Liver (tissue), 9 donors: ENCODE results near the gene NAA80. TPM values are rescaled to one million over a fixed set of nuclear protein-coding genes. Genes with fewer than 3 reads are reported as not detected.
"Not testable (repeated sequence)": the region's sequence is repeated elsewhere in the genome, so short reads cannot be mapped to it uniquely, and the experiment has no call there.

Source experiments
- DNase-seq: peaks from one replicate; pipeline ENCODE4 v3.0.0-alpha.2; 2017; ENCODE audit warnings: low spot score
- H3K27ac ChIP-seq, 2 donors: one replicate each; pipeline ENCODE4 v1.7.0; 2013; ENCODE audit warnings: inconsistent platforms in 2 of 2, low read length in 2 of 2, control low read depth in 1 of 2, low read depth in 1 of 2, mild to moderate bottlenecking in 1 of 2
- H3K27me3 ChIP-seq, 4 donors: one replicate each; pipeline versions ENCODE4 v1.6.1 to v1.7.0; 2013; ENCODE audit warnings: low read length in 3 of 4, inconsistent platforms in 1 of 4, mild to moderate bottlenecking in 1 of 4, moderate library complexity in 1 of 4; ENCODE audit not compliant: control insufficient read depth in 4 of 4, insufficient read depth in 4 of 4
- H3K36me3 ChIP-seq, 4 donors: one replicate each; pipeline versions ENCODE4 v1.6.1 to v1.7.0; 2013; ENCODE audit warnings: low read length in 3 of 4, mild to moderate bottlenecking in 3 of 4, low read depth in 1 of 4, moderate library complexity in 1 of 4; ENCODE audit not compliant: control insufficient read depth in 4 of 4, insufficient read depth in 3 of 4
- H3K4me1 ChIP-seq, 4 donors: one replicate each; pipeline versions ENCODE4 v1.6.1 to v1.7.0; 2013; ENCODE audit warnings: low read length in 3 of 4, mild to moderate bottlenecking in 3 of 4, moderate library complexity in 1 of 4; ENCODE audit not compliant: control insufficient read depth in 4 of 4, insufficient read depth in 4 of 4
- H3K4me3 ChIP-seq, 3 donors: one replicate each; pipeline versions ENCODE4 v1.6.1 to v1.7.0; 2013; ENCODE audit warnings: low read length in 3 of 3, control low read depth in 1 of 3, low read depth in 1 of 3, mild to moderate bottlenecking in 1 of 3
- H3K9ac ChIP-seq, 2 donors: one replicate each; pipeline ENCODE4 v1.7.0; 2013; ENCODE audit warnings: low read length in 2 of 2, mild to moderate bottlenecking in 2 of 2, moderate library complexity in 2 of 2, control low read depth in 1 of 2, low read depth in 1 of 2
- H3K9me3 ChIP-seq, 4 donors: one replicate each; pipeline versions ENCODE4 v1.6.1 to v1.7.0; 2013; ENCODE audit warnings: low read length in 3 of 4; ENCODE audit not compliant: control insufficient read depth in 4 of 4
- ATF3 ChIP-seq: IDR thresholded peaks from 2 replicates; pipeline ENCODE4 v1.6.1; 2016; ENCODE audit warnings: antibody characterized with exemption
- CTCF ChIP-seq: fragments of 150-350 bp; IDR thresholded peaks from 2 replicates; pipeline ENCODE4 v1.5.1; 2017; ENCODE audit warnings: improper control_type of control experiment, low read depth, low read length; ENCODE audit not compliant: missing input control
- EGR1 ChIP-seq, 2 donors: IDR thresholded peaks; 2 replicates each; pipeline ENCODE4 v1.6.1; 2016 to 2018; ENCODE audit warnings: antibody characterized with exemption in 2 of 2, low read depth in 2 of 2
- FOXA1 ChIP-seq: IDR thresholded peaks from 2 replicates; pipeline ENCODE4 v1.6.1; 2016; ENCODE audit warnings: antibody characterized with exemption
- FOXA2 ChIP-seq: IDR thresholded peaks from 2 replicates; pipeline ENCODE4 v1.6.1; 2016; ENCODE audit warnings: antibody characterized with exemption
- GABPA ChIP-seq, 2 donors: IDR thresholded peaks in 1 of 2; conservative IDR thresholded peaks in 1 of 2; 2 replicates each; pipeline ENCODE4 v1.6.1; 2016; ENCODE audit warnings: antibody characterized with exemption in 2 of 2, mild to moderate bottlenecking in 1 of 2, moderate library complexity in 1 of 2
- HNF4A ChIP-seq, 2 donors: conservative IDR thresholded peaks; 2 replicates each; pipeline ENCODE4 v1.6.1; 2016; ENCODE audit warnings: antibody characterized with exemption in 2 of 2, mild to moderate bottlenecking in 2 of 2
- HNF4G ChIP-seq: IDR thresholded peaks from 2 replicates; pipeline ENCODE4 v1.6.1; 2016; ENCODE audit warnings: antibody characterized with exemption
- JUND ChIP-seq, 2 donors: IDR thresholded peaks; 2 replicates each; pipeline ENCODE4 v1.6.1; 2016; ENCODE audit warnings: antibody characterized with exemption in 2 of 2
- MAX ChIP-seq: IDR thresholded peaks from 2 replicates; pipeline ENCODE4 v1.6.1; 2016; ENCODE audit warnings: antibody characterized with exemption
- NR2F2 ChIP-seq: IDR thresholded peaks from 2 replicates; pipeline ENCODE4 v1.6.1; 2016; ENCODE audit warnings: antibody characterized with exemption
- RAD21 ChIP-seq, 2 donors: IDR thresholded peaks; 2 replicates each; pipeline ENCODE4 v1.6.1; 2016; ENCODE audit warnings: antibody characterized with exemption in 2 of 2, mild to moderate bottlenecking in 2 of 2
- REST ChIP-seq: IDR thresholded peaks from 2 replicates; pipeline ENCODE4 v1.6.1; 2016; ENCODE audit warnings: antibody characterized with exemption, mild to moderate bottlenecking
- RXRA ChIP-seq, 2 donors: IDR thresholded peaks; 2 replicates each; pipeline ENCODE4 v1.6.1; 2017 to 2018; ENCODE audit warnings: antibody characterized with exemption in 2 of 2, mild to moderate bottlenecking in 1 of 2
- SP1 ChIP-seq: IDR thresholded peaks from 2 replicates; pipeline ENCODE4 v1.6.1; 2018; ENCODE audit warnings: antibody characterized with exemption, mild to moderate bottlenecking
- TAF1 ChIP-seq: conservative IDR thresholded peaks from 2 replicates; pipeline ENCODE4 v1.6.1; 2016; ENCODE audit warnings: antibody characterized with exemption, mild to moderate bottlenecking
- YY1 ChIP-seq: IDR thresholded peaks from 2 replicates; pipeline ENCODE4 v1.6.1; 2016; ENCODE audit warnings: antibody characterized with exemption, mild to moderate bottlenecking
- WGBS: extraction: QIAGEN DNeasy Blood & Tissue Kit; methylation state at CpG from one replicate; pipeline ENCODE4 v1.1.7; 2013; 5-methylcytosine and 5-hydroxymethylcytosine counted together
- polyA plus RNA-seq, 2 donors: library from polyadenylated mRNA; stranded (reverse) in 1 of 2; unstranded in 1 of 2; fragments of 200-250 nt in 1 of 2; fragments of >200 nt in 1 of 2; fragmentation: Nextera tagmentation in 1 of 2; extraction: Ambion mirVana in 1 of 2; gene quantifications; one replicate each; pipeline versions ENCODE4 v1.2.1 to v1.2.3, GENCODE V29; 2013 to 2015
- total RNA-seq, 2 donors: library from RNA; depleted of rRNA; stranded (reverse); fragments of >200 nt; gene quantifications; one replicate each; pipeline ENCODE4 v1.2.3, GENCODE V29; 2014
- donor health status: healthy.
- donor health status: healthy.
- donor health status: healthy.
- donor health status: healthy.
- donor health status: healthy.

The NAA80 gene
- total and polyA plus RNA-seq, 4 donors: 1.6 to 5.5 (median 2.0) TPM

GRCh38 chr3:50263478-50264382 lies 35.5 kb downstream of the NAA80 start:
- no peaks in the 10 kb centered on the region for H3K27me3 ChIP-seq
- H3K4me1 ChIP-seq: peaks cover 5 to 44% (median 13%) of the 10 kb centered on the region in 4 donors
- no peak overlapping the region for H3K27ac ChIP-seq
- H3K4me3 ChIP-seq: no peak overlapping the region
- TF ChIP-seq JUND (IDR thresholded peaks at IDR 0.05): no peak
- no peak overlapping the region for H3K9ac ChIP-seq
- no peak for DNase-seq
- 73% methylated on average over 6 of the region's 6 CpGs for WGBS
- no peaks in the 10 kb centered on the region for H3K36me3 ChIP-seq
- H3K9me3 ChIP-seq: no peaks in the 10 kb centered on the region

- Histone ChIP-seq H3K27me3 (no peaks in the 10 kb centered on the region), H3K9ac (no peak overlapping the region), H3K36me3 (peaks cover 0 to 6% (median 4%) of the 10 kb centered on the region in 4 donors), H3K27ac (no peak overlapping the region), H3K4me3 (no peak overlapping the region), H3K9me3 (no peaks in the 10 kb centered on the region), H3K4me1 (peaks cover 5 to 36% (median 13%) of the 10 kb centered on the region in 4 donors)
- WGBS: 89% methylated on average over 7 of the region's 7 CpGs
- DNase-seq: no peak
- no peak for TF ChIP-seq RAD21 (IDR thresholded peaks at IDR 0.05)
- TF ChIP-seq ATF3: no peak
- TF ChIP-seq TAF1: no peak
- no peak for TF ChIP-seq FOXA1
- TF ChIP-seq GABPA (IDR thresholded peaks at IDR 0.05 in 1 of 2, conservative IDR thresholded peaks at IDR 0.05 in 1 of 2): no peak
- TF ChIP-seq HNF4G: no peak
- TF ChIP-seq SP1: no peak
- no peak for TF ChIP-seq NR2F2
- TF ChIP-seq EGR1 (IDR thresholded peaks at IDR 0.05; ENCODE audit: low read depth in 2 of 2): no peak
- no peak for TF ChIP-seq CTCF
- no peak for TF ChIP-seq MAX
- TF ChIP-seq FOXA2: no peak
- TF ChIP-seq JUND (IDR thresholded peaks at IDR 0.05): no peak
- TF ChIP-seq RXRA (IDR thresholded peaks at IDR 0.05): no peak
- no peak for TF ChIP-seq HNF4A (conservative IDR thresholded peaks at IDR 0.05)
- no peak for TF ChIP-seq YY1
- no peak for TF ChIP-seq REST
Measured at GRCh38 chr3:50262778-50263177, 36.4 kb downstream of the NAA80 start.

GRCh38 chr3:50262200-50262599 lies 37.0 kb downstream of the NAA80 start:
- H3K27ac ChIP-seq, H3K4me3 ChIP-seq, H3K36me3 ChIP-seq, H3K27me3 ChIP-seq, H3K9ac ChIP-seq, H3K9me3 ChIP-seq, DNase-seq: not testable (repeated sequence)
- peaks cover 5 to 31% (median 11%) of the 10 kb centered on the region in 4 donors for H3K4me1 ChIP-seq
- WGBS: 97% methylated on average over 4 of the region's 4 CpGs
